GM12874 (cell line): ENCODE measurements around the gene BDH1.

ENCODE experiments used
- CTCF ChIP-seq: IDR thresholded peaks from 2 replicates; pipeline ENCODE4 v1.5.1; 2011; ENCODE audit warnings: low read depth, mild to moderate bottlenecking, control low read depth, low read length, moderate library complexity; ENCODE audit not compliant: insufficient read depth

The BDH1 gene

DNA sequence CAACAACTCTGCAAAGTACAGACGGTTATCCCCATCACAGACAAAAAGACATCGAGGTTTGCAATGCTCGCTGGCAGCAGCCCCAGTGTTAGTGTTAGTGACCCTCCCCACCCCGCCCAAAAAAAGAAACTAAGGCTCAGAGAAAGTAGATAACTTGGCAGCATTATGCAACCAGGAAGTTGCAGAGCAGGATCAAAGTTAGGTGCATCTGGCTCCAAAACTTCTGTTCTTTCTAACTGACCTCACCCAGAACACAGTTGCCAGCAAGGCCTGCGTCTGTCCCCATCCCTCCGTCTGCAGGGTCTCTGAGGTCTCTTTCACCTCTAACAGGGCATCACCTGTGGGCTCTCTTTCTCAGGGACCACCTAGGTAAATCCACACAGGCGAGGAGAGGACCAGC, 51.5 kb downstream of the BDH1 start:
- TF ChIP-seq CTCF = no peak

- TF ChIP-seq CTCF = no peak
Observed at GRCh38 chr3:197503652-197504051, 52.1 kb downstream of the BDH1 start.

DNA sequence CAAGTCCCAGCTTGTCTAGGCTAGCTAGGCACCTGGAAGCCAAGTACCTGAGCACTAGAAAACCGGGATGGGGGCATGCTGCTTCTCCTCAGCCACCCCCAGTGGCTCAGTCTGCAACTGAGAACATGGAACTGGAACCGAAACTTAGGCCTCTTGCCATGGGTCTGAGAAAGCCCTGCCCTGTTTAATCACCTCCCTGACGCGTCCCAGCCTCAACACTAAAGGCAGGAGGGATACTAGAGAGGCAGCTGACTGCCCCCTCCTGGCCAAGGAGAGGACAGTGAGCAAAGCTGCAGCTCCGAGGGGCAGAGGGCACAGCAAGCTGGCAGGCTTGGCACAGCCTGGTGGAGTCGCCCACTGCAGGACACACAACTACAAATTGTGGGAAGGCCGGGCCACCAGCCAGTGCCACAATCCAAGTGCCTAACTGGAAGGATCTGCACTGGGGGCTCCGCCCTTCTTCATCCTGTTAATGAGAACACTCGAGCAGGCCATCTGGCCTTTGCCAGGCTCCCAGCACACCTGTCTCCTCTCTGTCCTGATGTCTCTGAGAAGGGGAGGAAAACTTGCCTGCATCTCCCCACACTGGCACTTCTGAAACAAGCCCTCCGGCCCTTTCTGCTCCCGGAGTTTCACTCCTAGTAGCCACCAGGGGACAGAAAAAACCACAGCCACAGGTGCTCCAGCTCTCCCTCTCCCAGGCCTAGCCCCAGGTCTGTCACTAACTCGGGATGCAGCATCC, 53.7 kb downstream of the BDH1 start:
- peak; percentile 69 for TF ChIP-seq CTCF

DNA sequence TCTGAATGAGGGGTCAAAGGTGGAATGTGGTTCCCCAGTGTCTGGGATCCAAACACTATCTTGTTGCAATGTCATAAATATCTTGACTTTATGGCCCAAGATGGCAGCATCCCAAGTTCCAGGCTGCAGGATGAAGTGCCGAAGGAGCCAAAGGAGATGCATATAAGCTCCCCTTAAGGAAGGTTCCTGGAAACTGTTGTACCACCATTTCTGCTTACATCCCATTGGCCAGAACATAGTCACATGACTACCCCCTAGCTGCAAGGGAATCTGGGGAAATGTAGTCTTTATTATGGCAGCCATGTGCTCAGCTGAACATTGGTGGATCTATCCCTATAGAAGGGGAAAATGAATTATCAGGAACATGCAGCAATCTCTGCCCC, 54.3 kb downstream of the BDH1 start:
- TF ChIP-seq CTCF = no peak

DNA sequence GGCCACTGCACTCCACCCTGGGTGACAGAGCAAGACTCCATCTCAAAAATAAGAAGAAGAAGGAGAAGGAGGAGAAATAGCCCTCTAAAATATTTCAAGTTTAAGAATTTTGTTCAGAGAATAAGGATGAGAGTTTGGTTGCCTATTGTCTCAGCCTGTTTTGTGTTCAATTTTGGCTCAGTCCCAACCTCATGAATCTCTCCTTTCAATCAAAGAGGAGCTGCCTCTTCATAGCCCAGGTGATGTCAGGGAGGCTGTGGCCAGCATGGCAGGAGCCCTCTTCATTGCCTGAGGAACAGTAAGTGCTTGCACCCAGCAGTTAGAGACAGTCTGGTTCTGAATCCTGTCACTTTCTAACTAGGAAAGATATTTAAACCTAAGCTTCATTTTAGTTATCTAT, 55.0 kb downstream of the BDH1 start:
- TF ChIP-seq CTCF = no peak

DNA sequence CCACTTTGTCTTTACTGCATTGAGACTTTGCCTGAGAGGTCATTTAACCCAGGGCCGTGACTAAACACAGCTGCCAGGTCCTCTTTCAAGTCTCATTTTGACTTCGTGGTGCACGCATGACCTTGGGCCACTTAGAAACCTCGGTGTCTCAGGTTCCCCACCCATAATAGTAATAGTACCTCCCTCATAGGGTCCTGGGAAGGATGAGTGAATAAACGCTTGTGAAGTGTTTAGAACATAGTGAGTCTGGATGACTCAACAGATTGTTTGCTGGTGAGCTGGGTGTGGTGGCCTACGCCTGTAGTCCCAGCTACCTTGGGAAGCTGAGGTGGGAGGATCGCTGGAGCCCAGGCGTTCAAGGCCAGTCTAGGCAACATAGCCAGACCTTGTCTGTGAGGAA, 56.3 kb downstream of the BDH1 start:
- no peak for TF ChIP-seq CTCF

DNA sequence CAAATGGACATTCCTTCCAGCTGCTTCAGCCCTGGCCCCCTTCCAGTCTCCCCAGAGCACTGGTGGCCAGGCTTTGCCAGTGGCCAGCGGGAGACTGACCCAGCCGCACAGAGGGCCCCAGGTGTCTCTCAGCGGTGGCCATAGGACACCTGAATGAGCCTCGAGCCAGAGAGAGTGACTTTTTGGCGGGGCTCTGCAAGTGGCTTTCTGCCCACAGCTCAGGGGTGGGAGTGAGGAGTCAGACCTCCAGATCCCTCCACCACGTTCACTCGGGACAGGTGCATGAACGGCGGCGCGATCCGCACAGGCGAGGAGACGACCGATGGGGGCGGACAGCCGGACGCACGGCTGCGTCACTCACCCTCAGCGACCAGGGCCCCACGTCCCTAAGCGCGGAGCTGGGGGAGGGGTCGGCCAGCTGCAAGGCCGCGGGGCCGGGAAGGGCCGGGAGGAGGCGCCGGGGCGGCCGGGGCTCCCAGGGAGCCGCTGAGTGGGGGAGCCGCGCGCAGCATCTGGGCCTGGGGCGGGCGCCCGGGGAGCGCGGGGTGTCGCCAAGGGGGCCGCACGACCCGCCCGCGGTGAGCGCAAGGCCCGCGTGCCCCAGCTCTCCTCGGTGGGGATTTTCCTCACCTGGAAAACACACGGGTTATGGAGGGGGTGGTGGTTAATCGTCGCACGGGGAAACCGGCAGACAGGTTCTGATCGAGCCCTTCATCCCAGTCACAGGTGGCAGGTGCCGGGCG, 57.1 kb downstream of the BDH1 start:
- TF ChIP-seq CTCF = no peak
